OCI-LY3 (cell line): ENCODE results near the gene CUX1.

ENCODE experiments used
- H2AFZ ChIP-seq: fragments of 200-600, 300-600 bp; shearing (Covaris generic); 2 replicates; pipeline ENCODE4 v1.6.0; 2014; ENCODE audit warnings: antibody characterized with exemption, low read depth, low read length
- H3K27ac ChIP-seq: fragments of 200-600, 300-600 bp; sonication (generic); 2 replicates; pipeline ENCODE4 v1.5.1; 2014; ENCODE audit warnings: mild to moderate bottlenecking, low read length, moderate library complexity, mixed read lengths
- H3K27me3 ChIP-seq: fragments of 200-600, 300-600 bp; sonication (generic); 2 replicates; pipeline ENCODE4 v1.6.1; 2014; ENCODE audit warnings: low read depth, low read length, mixed read lengths
- H3K36me3 ChIP-seq: fragments of 200-600, 300-600 bp; sonication (generic); replicated peaks from 2 replicates; pipeline ENCODE3; 2014; ENCODE audit warnings: low read depth, low read length, mixed read lengths
- H3K4me1 ChIP-seq: fragments of 300-600, 200-600 bp; sonication (generic); 2 replicates; pipeline ENCODE4 v1.6.1; 2014; ENCODE audit warnings: low read length, mixed read lengths
- H3K4me2 ChIP-seq: fragments of 200-600, 300-600 bp; sonication (generic); 2 replicates; pipeline ENCODE4 v1.6.1; 2014; ENCODE audit warnings: low read length, mixed read lengths
- H3K4me3 ChIP-seq: fragments of 300-600, 200-600 bp; sonication (generic); 2 replicates; pipeline ENCODE4 v1.5.1; 2014; ENCODE audit warnings: antibody characterized with exemption, mild to moderate bottlenecking, low read length, moderate library complexity
- H3K79me2 ChIP-seq: fragments of 300-600, 200-600 bp; shearing (Covaris generic); 2 replicates; pipeline ENCODE4 v1.6.1; 2014; ENCODE audit warnings: mild to moderate bottlenecking, low read length, mixed read lengths
- H3K9ac ChIP-seq: fragments of 300-600, 200-600 bp; shearing (Covaris generic); 2 replicates; pipeline ENCODE4 v1.6.0; 2014; ENCODE audit warnings: mild to moderate bottlenecking, low read length, moderate library complexity
- H3K9me3 ChIP-seq: fragments of 200-600, 300-600 bp; shearing (Covaris generic); 2 replicates; pipeline ENCODE4 v1.6.1; 2014; ENCODE audit warnings: low read length, mixed read lengths; ENCODE audit not compliant: insufficient read depth
- H4K20me1 ChIP-seq: fragments of 200-600, 300-600 bp; sonication (generic); 2 replicates; pipeline ENCODE4 v1.6.1; 2016; ENCODE audit warnings: low read length, mixed read lengths; ENCODE audit not compliant: insufficient read depth
- EZH2phosphoT487 ChIP-seq: fragments of 200-600 bp; shearing (Covaris generic); IDR thresholded peaks from 2 replicates; pipeline ENCODE4 v1.6.1; 2018; ENCODE audit warnings: antibody characterized with exemption, mixed run types, low read depth
- TF ChIP-seq, protein P1 (sequence below): fragments of 200-600, 300-600 bp; sonication (generic); IDR thresholded peaks from 2 replicates; pipeline ENCODE4 v1.5.1; 2014; ENCODE audit warnings: antibody characterized with exemption, low read length, low read depth

Gene CUX1

DNA sequence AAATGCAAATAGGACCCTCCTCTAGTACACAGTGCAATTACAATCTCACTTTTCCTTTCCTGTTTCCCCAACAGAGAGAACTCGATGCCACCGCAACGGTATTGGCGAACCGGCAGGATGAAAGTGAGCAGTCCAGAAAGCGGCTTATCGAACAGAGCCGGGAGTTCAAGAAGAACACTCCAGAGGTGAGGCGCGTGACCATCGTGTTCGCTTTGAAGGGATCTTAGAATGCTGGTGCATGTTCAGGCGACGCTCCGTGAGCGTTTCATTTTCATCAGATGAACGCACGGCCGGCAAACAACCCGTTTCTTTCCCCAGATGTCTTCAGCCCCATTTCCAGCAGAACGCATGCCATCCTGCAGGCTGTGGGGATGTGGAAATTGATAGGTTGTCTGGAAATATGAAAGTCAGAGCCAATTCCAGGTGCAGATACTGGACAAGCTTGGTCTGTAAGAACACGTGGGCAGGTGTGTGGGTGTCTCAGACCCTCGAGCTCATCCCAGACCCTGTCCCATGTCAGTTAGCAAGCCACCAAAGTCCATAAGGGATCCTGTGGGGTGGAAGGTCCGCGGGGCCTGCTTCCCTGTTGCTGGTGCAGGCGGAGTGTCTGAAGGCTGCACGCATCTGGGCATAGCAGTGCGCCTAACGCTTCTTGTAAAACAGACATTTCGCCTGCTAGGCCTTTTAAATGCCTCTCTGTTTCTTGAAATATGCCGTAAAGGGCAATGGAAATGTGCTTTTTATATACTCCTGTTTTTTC is 98.8 kb downstream of the CUX1 start:
- Histone ChIP-seq H4K20me1 (peaks cover 53% of the 10 kb centered on the region), H3K27ac (no peak overlapping the region), H3K36me3 (peaks cover 22% of the 10 kb centered on the region), H3K4me1 (no peaks in the 10 kb centered on the region), H3K4me2 (no peak overlapping the region), H2AFZ (no peak overlapping the region), H3K9ac (no peak overlapping the region), H3K79me2 (peaks cover 31% of the 10 kb centered on the region), H3K4me3 (no peak overlapping the region), H3K27me3 (no peaks in the 10 kb centered on the region), H3K9me3 (no peaks in the 10 kb centered on the region)
- TF ChIP-seq EZH2phosphoT487 = no peak
- TF ChIP-seq, protein P1, sequence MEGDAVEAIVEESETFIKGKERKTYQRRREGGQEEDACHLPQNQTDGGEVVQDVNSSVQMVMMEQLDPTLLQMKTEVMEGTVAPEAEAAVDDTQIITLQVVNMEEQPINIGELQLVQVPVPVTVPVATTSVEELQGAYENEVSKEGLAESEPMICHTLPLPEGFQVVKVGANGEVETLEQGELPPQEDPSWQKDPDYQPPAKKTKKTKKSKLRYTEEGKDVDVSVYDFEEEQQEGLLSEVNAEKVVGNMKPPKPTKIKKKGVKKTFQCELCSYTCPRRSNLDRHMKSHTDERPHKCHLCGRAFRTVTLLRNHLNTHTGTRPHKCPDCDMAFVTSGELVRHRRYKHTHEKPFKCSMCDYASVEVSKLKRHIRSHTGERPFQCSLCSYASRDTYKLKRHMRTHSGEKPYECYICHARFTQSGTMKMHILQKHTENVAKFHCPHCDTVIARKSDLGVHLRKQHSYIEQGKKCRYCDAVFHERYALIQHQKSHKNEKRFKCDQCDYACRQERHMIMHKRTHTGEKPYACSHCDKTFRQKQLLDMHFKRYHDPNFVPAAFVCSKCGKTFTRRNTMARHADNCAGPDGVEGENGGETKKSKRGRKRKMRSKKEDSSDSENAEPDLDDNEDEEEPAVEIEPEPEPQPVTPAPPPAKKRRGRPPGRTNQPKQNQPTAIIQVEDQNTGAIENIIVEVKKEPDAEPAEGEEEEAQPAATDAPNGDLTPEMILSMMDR = no peak

GRCh38 chr7:101916876-101917275 is 99.5 kb downstream of the CUX1 start:
- H3K36me3 ChIP-seq = peaks cover 22% of the 10 kb centered on the region
- no peak overlapping the region for H3K4me3 ChIP-seq
- H4K20me1 ChIP-seq = peaks cover 47% of the 10 kb centered on the region
- no peak overlapping the region for H3K4me2 ChIP-seq
- no peak overlapping the region for H3K9ac ChIP-seq
- H2AFZ ChIP-seq = no peak overlapping the region
- H3K4me1 ChIP-seq = no peaks in the 10 kb centered on the region
- H3K9me3 ChIP-seq = no peaks in the 10 kb centered on the region
- TF ChIP-seq, protein P1 = no peak
- TF ChIP-seq EZH2phosphoT487 = no peak
- peaks cover 24% of the 10 kb centered on the region for H3K79me2 ChIP-seq
- no peak overlapping the region for H3K27ac ChIP-seq
- H3K27me3 ChIP-seq = no peaks in the 10 kb centered on the region

GRCh38 chr7:101917566-101917965 is 100.1 kb downstream of the CUX1 start:
- peaks cover 23% of the 10 kb centered on the region for H3K79me2 ChIP-seq
- H3K9ac ChIP-seq = no peak overlapping the region
- H3K4me2 ChIP-seq = no peak overlapping the region
- H3K9me3 ChIP-seq = no peaks in the 10 kb centered on the region
- no peaks in the 10 kb centered on the region for H3K27me3 ChIP-seq
- no peaks in the 10 kb centered on the region for H3K4me1 ChIP-seq
- peaks cover 22% of the 10 kb centered on the region for H3K36me3 ChIP-seq
- H4K20me1 ChIP-seq = peaks cover 44% of the 10 kb centered on the region
- TF ChIP-seq EZH2phosphoT487 = no peak
- TF ChIP-seq, protein P1 = no peak
- no peak overlapping the region for H3K4me3 ChIP-seq
- no peak overlapping the region for H3K27ac ChIP-seq
- no peak overlapping the region for H2AFZ ChIP-seq

DNA sequence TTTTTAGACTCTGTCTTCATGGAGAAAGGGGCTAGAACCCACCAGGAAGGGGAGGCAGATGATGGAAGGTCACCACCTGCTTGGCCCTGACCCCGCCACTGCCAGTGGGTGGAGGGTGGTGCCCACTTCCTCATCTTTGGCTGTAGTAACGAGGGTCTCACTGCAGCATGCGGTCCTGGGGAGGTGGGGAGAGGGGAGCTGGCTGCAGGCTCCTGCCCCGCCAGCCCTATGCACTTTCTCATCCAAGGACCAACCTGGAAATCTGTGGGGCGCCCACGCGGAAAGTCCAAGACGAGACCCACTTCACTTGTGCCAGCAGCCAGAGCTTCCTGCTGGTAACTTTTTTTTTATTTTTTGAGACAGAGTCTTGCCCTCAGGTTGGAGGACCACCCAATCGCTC is 101.0 kb downstream of the CUX1 start:
- Histone ChIP-seq H3K9ac (no peak overlapping the region), H3K4me3 (no peak overlapping the region), H3K27me3 (no peaks in the 10 kb centered on the region), H4K20me1 (peaks cover 44% of the 10 kb centered on the region), H3K4me2 (no peak overlapping the region), H3K36me3 (peaks cover 24% of the 10 kb centered on the region), H3K27ac (no peak overlapping the region), H3K4me1 (no peaks in the 10 kb centered on the region), H3K9me3 (no peaks in the 10 kb centered on the region), H3K79me2 (peaks cover 22% of the 10 kb centered on the region), H2AFZ (no peak overlapping the region)
- TF ChIP-seq EZH2phosphoT487 = no peak
- TF ChIP-seq, protein P1 = no peak
